Measurements from ENCODE around the gene MARK3. TPM values are rescaled to one million over a fixed set of nuclear protein-coding genes. Genes with fewer than 3 reads are reported as not detected.
"Not testable (repeated sequence)": the region's sequence is repeated elsewhere in the genome, so short reads cannot be mapped to it uniquely, and the experiment has no call there.

The MARK3 gene
- total RNA-seq, 1 donor from 2014 or later, result 152 TPM

GRCh38 chr14:103521951-103522563, 136.8 kb downstream of the MARK3 start:
- FAIRE-seq, result no peak
- DNase-seq (ENCODE audit: low spot score in 2 of 2), result peak; percentile 53 to 64

GRCh38 chr14:103522649-103523574, 137.7 kb downstream of the MARK3 start, which contains the start of gene CKB:
Gene CKB (minus strand): TSS chr14:103522830. CDS start chr14:103522493, 337 bp downstream.
- FAIRE-seq (no peak), DNase-seq (ENCODE audit: low spot score in 2 of 2) (peak; percentile 92 to 97)

DNA sequence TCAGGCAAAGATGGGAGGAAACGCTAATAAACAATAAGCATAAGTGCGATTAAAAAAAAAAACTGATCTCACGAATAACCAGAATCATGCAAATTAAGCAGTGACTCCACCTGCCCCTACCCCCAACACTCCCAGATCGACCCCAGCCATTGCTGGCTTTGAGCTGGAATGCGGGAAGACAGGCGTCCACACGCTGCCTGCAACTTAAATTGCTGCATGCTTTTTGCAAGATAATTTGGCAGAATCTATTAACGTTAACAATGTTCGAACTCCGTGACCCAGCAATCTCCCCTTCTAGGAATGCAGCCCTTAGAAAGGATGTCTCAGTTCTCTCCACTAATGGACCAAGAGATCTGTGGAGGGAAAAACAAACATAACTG, 138.3 kb downstream of the MARK3 start:
- FAIRE-seq, result no peak
- no peak for DNase-seq (ENCODE audit: low spot score in 2 of 2)

DNA sequence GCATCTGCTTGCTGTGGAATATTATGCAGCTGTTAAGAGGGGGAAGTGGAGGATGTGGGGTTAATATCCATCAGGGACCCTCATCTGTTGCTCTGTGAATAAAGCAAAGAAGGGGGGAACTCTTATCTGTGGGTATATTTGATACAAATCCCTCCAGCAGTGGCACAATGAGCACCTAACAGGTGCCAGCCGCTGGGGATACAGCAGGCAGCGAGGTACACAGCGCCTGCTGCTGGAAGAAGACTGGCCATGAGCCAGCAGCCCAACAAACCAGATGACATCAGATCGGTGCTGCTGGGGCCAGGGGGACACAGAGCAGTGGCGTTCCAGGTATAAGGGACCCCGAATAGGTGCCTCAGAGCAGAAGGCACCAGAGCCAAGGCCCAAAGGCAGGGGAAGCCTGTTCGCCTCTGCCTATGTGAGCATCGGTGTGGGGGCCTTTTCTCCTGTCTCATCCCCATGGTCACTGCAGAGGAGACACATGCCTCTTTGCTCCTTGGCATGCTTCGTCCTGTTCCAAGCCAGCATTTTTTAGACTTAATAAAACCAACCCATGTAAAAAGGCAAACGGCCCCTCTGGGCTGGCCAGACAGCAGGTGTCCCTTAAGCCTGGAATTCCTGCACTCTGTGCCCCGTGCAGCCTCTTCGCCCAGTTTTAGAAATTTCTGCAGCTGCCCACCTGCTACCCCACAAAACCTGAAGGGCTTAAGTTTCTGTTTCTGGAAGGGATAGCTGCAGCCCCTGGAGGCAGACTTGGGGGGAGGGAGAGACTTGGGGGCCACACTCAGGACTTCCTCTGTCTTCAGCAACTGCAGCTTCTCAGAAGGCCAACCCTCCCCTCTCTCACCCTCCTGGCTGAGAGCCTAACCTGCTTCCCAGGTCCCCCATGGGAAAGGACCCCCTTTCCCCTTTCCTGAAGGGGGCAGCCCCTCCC, 139.1 kb downstream of the MARK3 start:
- FAIRE-seq (no peak), DNase-seq (ENCODE audit: low spot score in 2 of 2) (no peak)

DNA sequence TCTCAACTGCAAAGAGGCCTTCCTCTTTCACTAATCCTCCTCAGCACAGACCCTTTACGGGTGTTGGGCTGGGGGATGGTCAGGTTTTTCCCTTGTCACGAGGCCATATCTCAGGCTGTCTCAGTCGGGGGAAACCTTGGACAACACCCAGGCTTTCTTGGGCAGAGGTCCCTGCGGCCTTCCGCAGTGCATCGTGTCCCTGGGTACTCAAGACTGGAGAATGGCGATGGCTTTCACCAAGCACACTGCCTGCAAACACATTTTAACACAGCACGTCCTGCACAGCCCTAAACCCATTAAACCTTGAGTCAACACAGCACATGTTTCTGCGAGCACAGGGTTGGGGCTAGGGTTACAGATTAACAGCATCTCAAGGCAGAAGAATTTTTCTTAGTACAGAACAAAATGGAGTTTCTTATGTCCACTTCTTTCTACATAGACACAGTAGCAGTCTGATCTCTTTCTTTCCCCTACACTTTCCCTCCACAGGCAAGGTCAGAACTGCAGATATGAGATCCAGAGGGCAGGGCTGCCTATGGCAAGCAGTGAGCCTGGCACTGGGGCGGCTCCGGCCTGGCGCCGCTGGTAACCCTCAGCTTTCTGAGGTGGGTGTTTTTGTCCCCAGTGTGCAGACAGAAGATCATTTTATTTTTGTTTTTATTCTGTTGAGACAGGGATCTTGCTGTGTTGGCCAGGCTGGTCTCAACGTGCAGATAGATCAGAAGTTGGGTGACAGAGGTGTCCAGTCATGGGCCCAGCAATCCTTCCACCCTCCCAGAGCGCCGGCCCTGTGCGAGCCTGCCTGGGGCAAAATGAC, 140.4 kb downstream of the MARK3 start:
- DNase-seq (ENCODE audit: low spot score in 2 of 2); FAIRE-seq: not testable (repeated sequence)

- no peak for FAIRE-seq
Measured at GRCh38 chr14:103526247-103526913, 141.2 kb downstream of the MARK3 start.

DNA sequence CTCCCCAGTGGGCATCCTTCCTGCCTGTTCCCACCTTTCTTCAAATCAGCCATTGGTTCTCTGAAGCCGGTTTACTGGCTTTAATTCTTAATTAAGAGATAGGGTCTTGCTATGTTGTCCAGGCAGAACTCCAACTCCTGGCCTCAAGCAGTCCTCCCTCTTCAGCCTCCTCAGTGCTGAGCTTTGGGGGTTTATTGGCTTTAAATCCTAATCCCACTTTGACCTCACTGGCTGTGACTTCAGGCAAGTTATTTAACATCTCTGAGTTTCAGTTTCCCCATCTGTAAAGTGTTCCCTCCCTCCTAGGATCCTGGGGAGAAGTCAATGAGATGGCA, 141.7 kb downstream of the MARK3 start:
- FAIRE-seq (no peak), DNase-seq (ENCODE audit: low spot score in 2 of 2) (no peak)

More at GRCh38 chr14:103526247-103526913, 141.2 kb downstream of the MARK3 start:
- no peak for DNase-seq (ENCODE audit: low spot score in 2 of 2)

- FAIRE-seq (no peak), DNase-seq (ENCODE audit: low spot score in 2 of 2) (no peak)
Measured at GRCh38 chr14:103527408-103528145, 142.4 kb downstream of the MARK3 start.

GRCh38 chr14:103528146-103528586, 143.0 kb downstream of the MARK3 start:
- DNase-seq (ENCODE audit: low spot score in 2 of 2), result no peak
- FAIRE-seq, result no peak

DNA sequence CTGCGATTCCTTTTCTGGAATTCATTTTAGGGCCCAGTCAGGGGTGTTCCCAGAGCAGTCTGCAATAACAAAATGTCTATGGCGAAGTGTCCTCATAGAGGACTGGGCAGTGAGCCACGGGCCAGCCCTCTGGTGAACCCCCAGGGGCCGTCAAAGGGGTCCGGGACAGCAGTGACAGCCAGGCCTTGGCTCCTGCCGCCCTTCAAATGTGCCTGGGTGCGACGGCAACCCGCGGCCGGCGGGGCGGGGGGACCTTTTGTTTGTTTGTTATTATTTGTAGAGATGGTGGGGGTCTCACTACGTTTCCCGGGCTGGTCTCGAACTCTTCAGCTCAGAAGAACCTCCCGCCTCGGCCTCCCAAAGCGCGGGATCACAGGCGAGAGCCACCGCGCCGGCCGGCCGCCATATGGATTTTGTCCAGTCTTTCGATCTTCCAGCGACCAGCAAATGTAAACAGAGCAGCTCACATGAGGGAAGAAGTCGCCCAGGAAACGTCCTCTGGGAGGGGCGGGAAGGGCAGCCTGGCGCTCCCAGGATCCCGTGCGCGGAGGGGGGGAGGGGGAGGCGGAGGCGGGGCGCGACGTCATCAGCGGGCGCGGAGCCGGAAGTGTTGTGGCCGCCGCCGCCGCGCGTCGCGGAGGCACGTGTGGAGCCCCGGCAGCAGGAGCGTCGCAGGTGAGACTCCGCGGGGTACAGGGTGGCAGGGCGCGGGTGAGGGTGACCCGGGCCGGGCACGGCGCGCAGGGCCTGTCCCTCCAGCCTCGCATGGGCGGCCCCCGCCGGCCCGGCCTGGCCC, 143.6 kb downstream of the MARK3 start, which contains the start of gene TRMT61A:
Gene TRMT61A (plus strand): TSS at position 610 of the 796 bp plus-strand sequence. CDS start 783 bp downstream, outside the sequence.
- DNase-seq (ENCODE audit: low spot score in 2 of 2) (peak; percentile 99), FAIRE-seq (no peak)

DNA sequence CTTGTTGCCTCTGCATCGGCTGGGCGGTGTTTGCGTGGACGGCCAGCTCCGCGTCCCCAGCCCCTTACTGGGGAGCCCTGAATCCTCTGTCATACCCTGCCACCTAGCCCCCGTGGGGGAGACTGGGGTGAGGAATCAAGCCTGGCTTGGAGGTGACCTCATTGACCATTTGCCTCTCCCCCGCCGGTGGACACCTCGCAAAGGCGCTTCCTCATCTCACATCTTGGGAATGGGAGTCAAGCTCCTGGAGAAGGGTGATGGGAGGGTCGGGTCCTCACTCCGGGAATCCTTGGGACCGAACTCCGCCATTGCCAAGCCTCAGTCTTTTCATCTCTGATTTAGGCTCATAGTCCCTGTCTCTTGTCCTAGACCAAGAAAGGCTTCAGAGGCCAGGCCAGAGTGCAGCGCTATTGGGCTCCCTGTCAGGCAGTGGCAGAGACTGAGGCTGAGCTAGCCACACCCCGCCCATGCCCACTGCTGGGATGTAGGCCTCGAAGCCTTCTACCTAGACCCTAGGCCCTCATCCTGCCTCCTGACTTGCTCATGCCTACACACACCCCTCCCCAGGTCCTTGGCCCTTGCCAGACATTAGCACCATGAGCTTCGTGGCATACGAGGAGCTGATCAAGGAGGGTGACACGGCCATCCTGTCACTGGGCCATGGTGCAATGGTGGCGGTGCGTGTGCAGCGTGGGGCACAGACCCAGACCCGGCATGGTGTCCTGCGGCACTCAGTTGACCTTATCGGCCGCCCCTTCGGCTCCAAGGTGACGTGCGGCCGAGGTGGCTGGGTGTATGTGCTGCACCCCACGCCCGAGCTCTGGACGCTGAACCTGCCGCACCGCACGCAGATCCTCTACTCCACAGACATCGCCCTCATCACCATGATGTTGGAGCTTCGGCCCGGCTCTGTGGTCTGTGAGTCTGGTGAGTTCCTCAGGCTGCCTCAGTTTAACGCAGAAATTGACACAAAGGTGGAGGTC, 144.5 kb downstream of the MARK3 start:
- no peak for DNase-seq (ENCODE audit: low spot score in 2 of 2)
- no peak for FAIRE-seq

GRCh38 chr14:103530390-103530789, 145.2 kb downstream of the MARK3 start:
- DNase-seq (ENCODE audit: low spot score in 2 of 2) (no peak), FAIRE-seq (no peak)

DNA sequence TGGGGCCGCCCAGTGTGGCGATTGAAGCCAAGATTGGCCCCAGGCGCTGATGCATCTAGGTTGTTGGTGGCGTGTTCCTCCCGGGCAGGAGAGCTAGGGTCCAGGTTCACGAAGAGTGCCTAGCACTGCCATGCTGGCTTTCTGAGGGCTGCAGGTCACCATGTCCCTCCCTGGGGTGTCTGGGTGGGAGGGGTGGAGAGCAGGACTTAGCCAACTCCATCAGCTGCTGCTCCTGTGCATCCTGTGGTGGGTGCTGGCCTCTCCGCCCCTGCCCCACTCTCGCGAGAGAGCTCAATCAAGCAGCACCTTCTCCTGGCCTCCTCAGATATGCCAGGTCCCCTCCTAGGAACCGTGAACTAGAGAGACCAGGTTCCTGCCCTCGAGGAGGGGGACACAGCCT, 145.6 kb downstream of the MARK3 start:
- DNase-seq (ENCODE audit: low spot score in 2 of 2) (no peak), FAIRE-seq (no peak)

- DNase-seq (ENCODE audit: low spot score in 2 of 2), result no peak
- FAIRE-seq, result no peak
Measured at GRCh38 chr14:103531421-103532215, 146.4 kb downstream of the MARK3 start.
